Cerebellar nuclear complex (tissue), 1 donor: Measurements from ENCODE around the gene KIAA1191.
"Not testable (repeated sequence)": the region's sequence is repeated elsewhere in the genome, so short reads cannot be mapped to it uniquely, and the experiment has no call there.

Source experiments
- DNase-seq, 2 experiments: peaks; one replicate each; lab custom pipeline; 2025; lab: John Stamatoyannopoulos, UW

KIAA1191 gene

DNA sequence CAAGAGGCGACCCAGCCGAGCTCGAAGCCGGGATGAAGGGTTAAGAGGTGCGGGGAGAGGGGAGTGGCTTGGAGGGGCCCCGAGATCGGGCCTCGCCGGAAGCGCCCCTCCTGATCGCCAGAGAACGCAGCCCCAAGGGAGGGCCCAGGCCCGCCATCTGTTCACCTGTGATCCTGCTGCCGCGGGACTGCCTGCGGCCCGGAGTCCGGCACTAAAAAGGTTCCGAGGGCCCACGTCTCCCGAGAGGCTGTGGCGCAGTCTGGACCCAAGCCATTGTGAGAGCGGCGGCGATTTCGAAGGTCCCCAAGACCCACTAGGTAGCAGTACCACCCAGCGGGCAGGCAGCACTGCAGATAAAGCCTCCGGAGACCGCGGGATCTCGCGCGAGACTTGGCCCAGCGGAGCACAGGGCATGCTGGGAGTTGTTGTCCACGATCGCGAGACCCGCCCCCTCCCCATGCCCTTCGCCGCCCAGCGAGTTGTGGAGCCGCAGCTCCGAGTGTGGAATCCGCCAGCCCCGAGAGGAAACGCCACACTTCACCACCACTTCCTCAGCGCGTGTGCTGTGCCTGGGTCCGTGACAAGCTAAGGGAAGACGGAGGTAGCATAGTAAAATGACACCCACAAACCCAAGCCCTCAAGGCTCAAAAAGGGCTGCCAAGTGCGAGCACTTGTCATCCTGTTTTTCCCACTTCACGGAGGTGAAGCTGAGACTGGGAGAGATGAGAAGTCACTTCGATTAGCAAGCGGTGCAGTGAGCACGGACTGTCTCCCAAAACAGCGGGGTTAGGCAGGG is at the start of gene KIAA1191:
Gene KIAA1191 (minus strand): TSS at position 328 of the 796 bp plus-strand sequence. CDS start 2,256 bp downstream, outside the sequence.
- peak; percentile 53 to 82 for DNase-seq

DNA sequence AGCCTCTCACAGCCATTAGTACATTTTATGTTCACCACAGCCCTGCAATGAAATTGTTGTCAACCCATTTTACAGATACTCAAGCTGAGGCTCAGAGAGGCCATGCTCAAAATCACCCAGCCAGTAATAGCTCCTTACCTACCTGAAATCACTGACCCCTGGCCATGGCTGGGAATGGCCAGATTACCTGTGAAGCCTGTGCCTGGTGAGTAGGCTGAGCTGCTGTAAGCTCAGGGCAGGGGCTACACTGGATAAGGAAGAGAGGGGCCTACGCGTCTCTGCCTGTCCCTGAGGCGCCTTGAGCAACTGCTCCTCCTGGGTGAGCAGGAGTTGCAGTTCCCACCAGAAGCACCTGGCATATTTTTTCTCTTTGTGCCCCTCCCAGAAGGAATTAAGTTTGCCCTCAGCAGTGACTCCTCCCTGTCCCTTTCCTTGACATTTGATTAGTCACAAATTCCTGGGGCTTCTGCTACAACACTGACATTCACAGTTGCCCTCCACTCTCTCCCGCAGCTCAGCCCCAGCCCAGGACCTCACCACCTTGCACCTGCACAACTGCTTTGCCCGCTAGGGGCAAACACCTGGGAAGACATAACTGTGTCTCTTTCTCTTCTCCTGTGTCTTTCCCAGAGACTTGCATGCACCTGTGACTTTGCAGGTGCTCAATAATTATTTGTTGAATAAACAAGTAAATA is 49.1 kb upstream of the KIAA1191 start:
- DNase-seq = no peak

- no peak for DNase-seq
Measured at GRCh38 chr5:176409765-176410164, 48.2 kb upstream of the KIAA1191 start.

DNA sequence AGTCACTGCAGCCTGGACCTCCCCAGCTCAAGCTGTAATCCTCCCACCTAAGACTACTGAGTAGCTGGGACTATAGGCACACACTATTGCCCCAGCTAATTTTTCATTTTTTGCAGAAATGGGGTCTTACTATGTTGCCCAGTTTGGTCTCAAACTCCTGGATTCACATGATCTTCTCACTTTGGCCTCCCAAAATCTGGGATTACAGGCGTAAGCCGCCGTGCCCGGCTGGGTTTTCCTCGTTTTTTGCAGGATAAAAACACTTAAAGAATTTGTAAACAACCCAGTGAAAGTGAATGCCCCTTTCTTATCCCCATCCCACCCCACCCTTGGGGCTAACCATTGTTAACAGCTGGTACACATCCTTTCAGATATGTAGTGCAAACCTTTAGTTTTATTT is 47.0 kb upstream of the KIAA1191 start:
- DNase-seq = no peak

- not testable (repeated sequence) for DNase-seq
Measured at GRCh38 chr5:176408252-176408573, 46.6 kb upstream of the KIAA1191 start.

GRCh38 chr5:176407456-176408251 is 46.1 kb upstream of the KIAA1191 start:
- DNase-seq = no peak

DNA sequence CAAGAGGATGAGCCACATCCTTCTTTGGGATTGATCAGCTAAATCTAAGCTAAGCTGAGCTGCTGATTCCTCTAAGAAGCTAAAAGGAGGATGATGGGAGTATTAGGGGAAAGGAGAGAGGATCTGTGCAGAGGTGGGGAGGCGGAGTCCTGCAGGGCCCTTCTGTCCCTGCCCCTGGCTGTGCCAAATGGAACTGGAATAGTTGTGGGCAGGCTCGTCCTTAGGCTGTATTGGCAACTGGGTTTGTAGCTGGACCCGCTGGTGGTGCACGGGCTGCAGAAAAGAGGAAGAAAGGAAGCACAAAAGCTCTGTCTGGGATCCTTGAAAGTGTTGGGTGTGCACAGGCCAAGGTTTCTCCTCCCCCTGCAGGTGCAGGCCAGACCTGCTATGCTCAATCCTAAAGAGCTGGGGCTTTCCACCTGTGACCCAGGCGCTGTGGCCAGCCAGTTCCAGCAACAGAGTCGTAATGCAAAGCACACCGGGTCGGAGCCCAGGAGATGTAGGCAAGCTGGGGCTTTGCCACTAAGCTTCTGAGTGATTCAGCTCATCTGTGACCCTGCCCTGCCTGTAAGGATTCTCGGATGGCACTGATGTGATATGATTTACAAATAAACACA is 45.0 kb upstream of the KIAA1191 start:
- no peak for DNase-seq

- no peak for DNase-seq
Measured at GRCh38 chr5:176405656-176406435, 44.3 kb upstream of the KIAA1191 start.

DNA sequence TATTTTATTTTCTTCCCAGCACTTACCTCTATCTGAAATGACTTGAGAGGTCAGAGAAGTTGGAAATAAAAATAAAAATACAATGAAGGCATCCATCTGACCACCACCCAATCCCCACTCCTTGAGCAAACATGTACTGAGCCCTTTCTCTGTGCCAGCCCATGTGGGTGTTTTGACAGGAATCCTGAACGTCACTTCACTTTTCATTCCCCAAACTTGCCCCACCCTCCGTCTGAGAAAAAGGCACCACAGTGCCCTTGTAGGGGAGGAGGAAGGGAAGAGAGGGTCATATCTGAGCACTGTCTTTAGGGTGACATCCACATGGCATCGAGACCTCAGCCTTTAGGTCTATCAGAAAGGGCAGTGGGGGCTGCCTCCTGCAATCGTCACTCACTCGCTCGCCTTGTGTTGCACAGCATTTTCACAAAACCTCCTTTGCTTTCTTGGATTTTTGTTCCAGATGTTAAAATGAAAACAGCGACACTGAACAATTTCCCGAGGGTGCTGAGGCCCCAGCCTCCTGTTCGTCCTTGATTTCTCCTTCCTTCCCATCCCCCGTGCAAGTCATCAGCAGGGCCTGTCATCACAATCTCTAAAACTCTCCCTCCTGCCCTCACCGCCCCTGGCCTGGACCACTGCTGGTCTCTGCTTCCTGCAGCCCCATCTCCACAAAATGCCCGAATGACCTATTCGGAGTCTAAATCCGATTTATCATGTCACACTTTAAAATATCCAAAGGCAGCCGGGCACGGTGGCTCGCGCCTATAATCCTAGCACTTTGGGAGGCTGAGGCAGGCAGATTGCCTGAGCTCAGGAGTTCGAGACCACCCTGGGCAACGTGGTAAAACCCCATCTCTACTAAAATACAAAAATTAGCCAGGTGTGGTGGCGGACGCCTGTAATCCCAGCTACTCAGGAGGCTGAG is 40.0 kb upstream of the KIAA1191 start:
- DNase-seq = no peak

DNA sequence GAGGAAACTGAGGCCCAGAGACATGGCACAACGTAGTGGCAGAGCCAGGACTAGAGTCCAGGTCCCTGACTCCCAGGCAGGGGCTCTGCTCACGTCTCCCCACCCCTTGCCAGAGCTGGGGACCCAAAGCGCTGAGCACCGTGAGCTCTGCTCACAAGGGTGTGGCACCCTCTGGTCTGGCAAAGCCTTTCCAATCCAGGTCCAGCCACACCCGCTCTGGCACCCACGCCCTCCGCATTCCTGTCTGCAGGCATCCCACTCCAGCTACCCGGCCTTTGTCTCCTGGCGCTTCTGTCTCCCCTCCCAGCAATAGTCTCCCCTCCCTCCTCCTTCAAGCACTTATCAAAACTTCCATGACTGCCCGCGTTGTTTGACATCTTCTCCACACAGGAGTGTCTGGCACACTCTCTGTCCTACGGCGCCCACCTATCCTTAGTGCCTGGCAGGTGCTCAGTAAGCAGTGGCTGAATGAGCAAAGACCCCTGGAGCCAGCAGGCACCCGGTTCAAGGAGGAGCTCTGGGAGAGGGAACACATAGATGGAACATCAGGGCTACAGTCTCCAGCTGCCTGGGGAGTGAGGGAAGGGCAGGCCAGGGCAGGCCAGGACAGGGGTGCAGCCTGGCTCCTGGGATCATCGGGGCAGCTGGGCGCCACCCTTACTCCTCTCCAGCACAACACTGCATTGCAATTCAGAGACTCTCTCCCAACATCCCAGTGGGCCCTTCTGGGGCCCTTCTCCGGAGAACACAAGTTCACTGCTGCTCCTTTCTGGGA is 39.0 kb upstream of the KIAA1191 start:
- no peak for DNase-seq

DNA sequence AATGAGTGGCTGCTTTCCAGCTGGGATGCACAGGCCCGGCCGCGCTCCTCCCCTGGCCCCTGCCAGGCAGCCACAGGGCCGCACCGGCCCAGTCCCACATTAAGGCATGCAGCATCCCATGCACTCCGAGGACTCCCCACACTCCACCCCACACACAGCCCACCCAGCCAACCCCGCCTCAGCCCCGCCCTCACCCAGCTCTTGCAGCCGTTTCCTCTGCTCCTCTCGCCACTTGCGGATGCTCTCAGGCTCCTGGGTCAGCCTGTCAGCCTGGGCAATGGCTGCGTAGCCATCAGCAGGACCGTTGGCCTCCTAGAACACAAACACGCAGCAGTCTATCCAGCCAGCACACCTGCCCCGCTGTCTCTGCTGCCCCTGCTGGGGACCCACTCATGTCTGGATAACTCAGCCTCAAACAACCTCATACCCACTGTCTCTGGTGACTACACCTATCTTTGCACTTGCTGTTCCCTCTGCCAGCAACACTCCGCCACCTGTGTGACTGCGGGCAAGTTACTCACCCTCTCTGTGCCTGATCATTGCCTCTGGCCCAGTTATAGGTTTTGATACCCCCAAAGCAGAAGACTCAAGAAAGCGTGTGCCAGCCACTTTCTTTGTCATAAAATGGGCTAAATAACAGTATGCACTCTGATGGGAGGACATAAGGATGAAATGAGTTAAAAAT is 36.3 kb upstream of the KIAA1191 start:
- no peak for DNase-seq

- DNase-seq = no peak
Measured at GRCh38 chr5:176396330-176396729, 34.8 kb upstream of the KIAA1191 start.

DNA sequence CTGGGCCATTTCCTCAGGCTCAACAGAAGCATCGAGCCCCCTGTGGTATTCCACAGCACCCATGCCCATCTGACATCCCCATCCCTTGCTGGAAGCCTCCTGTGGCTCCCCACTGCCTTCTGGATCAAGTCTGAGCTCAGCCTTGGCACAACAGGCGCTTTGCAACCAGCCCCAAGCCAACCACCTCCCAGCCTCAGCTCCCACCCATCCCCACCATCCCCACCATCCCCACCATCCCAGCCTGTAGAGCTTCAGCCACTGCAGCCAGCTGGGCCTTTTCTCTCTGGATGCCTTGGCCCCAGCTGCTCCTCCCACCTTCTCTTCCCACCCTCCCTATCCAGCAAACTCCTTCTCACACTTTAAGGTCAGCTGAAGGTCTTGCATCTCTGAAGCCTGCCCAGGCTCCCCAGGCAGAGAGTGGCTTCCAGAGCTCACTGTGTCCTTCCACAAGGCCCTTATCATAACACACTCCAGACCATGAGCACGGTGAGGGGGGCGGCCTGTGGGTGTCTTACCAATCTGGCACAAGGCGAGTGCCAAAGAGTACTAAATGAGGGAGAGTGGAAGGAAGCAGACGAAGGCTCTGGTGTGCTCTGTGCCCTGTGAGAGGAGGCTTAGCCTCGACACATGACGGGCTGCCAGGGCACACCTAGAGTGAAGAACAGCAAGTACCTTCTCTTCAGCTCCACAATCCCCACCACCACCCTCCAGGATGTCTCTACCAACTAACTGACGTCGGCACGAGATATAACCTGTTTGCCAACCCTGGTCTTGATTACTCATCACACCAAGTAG is 33.5 kb upstream of the KIAA1191 start:
- no peak for DNase-seq

GRCh38 chr5:176394096-176394495 is 32.5 kb upstream of the KIAA1191 start:
- no peak for DNase-seq

GRCh38 chr5:176392526-176392925 is 31.0 kb upstream of the KIAA1191 start:
- DNase-seq = no peak

DNA sequence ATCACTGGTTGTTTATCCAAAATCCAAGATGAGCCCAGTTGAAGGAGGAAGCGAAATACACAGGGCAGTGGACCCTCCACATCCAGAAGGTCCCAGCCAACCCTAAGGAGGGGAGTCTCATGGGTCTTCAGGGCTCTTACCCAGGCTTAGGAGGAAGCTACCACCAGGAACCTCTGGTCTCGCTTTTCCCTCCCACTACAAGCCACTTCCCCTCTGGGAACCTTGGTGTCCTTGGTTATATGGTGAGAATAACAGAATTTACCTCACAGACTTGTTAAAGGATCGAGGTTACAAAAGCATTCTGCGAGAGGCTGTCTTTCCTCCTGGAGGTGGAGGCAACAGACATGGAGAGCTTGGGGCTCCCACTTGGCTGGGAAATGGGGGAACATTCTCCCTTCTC is 30.4 kb upstream of the KIAA1191 start:
- no peak for DNase-seq

- DNase-seq = no peak
Measured at GRCh38 chr5:176391479-176391878, 29.9 kb upstream of the KIAA1191 start.
